HG02623 (cell line): Measurements from ENCODE around the gene HOXA4.

Source experiments
- ATAC-seq: cut with Tn5 transposase; IDR thresholded peaks from one replicate; pipeline ENCODE4 v1.9.1; 2021; ENCODE audit warnings: moderate library complexity; ENCODE audit not compliant: unreplicated experiment

Gene HOXA4

DNA sequence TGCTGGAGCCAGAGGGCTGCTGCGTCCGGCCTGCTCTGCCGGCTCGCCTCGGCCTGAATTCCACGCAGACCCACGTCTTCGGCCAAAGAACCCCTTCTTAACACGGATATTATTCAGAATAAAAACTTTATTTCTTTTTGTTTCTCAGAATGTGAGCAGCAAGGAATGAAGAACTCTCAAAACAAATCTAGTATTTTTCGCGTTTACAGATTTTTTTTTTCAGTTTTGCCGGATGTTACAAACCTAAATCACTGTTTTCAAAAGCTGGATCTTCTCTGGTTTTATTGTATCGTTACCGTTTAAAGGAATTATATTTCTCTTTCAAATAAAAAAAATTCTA is 23.7 kb downstream of the HOXA4 start:
- no peak for ATAC-seq

DNA sequence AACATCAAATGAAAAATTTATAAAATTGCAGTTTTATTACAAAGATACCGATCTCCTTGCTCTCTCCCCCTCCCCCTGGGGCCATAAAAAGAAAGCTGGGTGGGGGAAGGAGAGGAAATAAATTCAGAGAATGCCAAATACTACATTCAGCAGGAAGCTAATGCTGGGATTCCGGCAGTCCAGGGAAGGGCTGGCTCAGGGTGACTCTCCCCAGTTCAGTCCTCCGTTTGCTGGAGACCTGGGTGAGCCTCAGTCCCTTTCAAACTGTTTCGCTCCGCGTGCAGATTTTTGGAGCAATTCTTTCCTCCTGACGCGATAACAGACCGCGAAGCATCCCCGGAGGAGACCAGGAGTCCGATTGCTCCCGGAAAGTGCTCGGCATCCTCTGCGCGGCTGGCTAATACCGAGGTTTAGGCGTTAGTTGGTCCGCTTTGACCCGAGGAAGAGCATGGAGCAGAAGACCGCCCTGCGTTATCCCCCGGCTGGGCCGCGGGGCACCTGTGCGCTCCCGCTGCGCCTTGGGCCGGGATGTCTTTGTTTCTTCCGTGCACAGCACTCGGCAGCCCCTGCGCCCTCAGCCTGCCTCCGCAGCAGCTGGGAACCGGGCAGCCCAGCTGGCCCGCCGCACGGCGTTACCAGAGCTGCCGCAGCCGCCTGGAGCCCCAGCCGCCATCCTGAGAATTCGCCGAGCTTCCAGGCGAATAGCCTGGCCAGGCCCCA is 24.2 kb downstream of the HOXA4 start:
- ATAC-seq: no peak

DNA sequence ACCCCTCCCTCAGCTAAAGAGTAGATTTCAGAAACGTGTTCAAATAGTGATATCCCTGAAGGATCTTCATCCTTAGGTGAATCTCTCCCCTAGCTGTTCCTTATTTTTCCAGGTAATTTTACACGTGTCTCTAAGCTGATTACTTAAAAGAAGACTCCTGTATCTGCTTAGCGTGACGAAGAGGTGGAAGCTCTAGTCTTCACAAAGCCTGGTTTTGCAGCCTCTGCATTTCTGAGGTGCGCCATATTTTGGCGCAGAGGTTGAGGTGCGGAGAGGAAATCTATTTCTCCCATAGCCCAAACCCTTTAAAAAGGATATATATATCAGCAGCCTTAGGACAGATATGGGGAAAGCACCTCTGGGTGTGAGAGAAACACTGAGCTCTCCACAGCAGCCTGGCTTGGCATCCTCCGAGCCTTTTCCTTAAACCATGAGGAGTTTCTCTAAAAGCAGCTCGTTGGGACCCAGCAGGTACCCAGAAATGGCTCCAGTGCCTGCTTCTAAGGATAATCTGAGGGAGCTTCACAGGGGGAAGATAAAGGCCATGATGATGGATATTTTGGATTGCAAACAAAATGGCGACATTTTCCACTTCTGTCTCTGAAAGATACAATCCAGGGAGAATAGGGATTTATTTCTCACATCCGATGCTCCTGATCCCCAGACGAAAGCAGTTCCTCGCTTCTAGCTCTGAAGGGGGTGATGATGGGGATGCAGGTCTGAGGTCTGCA is 25.1 kb downstream of the HOXA4 start:
- ATAC-seq: no peak

DNA sequence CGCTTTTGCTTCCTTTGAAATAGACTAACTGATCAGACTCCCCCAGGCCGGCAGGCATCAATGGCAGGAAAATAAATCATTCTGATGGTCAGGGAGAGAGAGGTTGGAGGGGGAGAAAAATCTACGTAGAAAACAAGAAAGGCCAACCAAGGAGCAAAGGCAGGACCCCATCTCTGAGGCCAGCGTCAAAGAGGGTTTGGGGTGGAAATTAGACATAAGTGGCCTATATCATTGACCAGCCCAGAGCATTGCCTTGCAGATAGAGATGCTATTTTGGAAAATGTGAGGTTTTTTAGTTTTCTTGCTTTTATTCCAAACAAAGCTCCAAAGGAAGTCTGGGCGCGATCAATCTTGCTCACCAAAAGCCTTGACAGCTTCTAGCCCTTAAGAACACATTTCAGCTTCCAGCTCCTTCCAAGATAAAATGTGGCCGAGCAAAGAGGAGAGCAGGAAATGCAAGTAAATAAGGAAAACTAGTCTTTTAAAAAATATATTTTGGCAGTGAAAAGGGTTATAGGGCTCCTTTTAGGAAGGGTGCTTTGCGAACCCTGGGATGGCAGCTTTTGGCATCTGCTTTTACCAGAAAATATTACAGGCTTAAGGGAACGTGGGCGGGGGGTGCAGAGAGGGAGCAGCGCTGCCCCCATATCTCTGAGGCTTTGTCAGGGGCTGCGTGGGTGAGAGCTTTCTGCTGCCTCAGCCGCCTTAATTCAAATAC is 26.1 kb downstream of the HOXA4 start:
- no peak for ATAC-seq

DNA sequence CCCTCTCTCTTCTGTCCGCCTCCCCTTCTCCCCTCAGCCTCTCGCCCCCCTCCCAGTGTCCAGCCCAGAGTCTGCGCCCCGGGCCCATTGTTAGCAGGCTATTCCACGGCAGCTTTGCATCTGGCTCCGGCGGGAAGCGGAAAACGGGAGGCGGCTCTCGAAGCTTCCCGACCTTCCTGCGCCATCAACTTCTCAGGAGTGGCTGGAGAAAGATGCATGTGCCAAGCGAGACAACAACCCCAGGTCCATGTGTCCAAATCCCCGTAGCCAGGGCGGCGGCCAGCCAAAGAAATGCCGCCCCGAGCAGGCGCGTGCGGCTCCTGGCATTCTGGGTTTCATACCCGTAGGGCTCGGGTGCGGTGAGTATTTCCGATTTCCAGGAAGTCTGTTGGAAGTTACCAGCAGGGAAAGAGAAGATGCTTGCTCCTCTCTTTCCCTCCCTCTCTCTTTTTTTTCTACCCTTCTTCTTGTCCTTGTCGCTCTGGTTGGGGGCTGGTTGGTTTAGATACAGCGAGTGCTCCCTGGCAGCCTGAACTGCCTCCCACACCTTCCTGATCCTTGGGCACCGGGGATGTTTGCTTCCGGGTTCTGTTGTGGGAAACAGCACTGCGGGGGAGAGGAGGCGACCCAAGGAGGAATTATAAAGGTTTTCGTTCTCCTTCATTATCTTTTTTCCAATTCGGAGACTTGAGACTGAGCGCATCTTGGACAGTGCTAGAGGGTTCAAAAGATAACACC is 26.9 kb downstream of the HOXA4 start:
- ATAC-seq: no peak

DNA sequence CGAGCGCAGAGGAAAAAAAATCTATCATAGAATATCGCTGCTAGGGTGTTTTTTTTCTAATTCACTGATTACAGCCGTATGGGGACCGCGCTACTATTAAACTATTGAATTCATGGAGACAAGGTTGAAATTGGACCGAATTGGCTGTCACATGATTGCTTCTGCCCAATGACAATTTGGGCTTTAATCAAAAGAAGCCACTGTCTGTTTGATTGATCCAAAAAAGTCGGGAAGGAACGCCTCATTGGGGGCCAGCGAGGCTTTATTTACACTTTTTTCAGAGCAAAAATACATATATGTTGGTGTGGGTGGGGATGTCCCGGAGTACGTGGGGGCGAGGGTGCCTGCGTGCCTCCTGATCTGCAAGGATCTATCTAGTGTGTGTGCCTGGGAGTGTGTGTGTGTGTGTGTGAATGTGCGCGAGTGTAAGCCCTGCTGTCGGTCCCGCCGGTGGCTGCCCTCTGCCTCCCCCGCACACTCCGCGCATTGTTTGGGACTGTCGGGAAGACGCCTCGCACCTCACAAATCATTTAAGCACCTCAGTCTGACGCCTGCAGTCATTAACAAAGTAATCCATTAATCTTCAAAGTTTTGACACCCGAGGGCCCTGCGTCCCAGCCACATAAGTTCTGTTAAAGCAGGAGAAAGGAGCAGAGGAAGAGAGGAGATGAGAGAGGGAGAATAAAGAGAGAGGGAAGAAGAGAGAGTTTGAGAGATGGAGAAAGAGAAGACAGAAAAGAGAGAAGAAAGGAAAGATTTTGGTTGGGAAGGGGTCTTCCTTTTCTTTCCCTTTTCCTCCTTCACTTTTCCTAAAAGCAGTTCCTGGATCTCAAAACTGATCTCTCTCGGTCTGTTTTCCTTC is 27.7 kb downstream of the HOXA4 start, which contains the start of gene HOXA2:
HOXA2 (minus strand) TSS at position 103 of the 862 bp plus-strand sequence. CDS start 183 bp downstream, outside the sequence.
- no peak for ATAC-seq

DNA sequence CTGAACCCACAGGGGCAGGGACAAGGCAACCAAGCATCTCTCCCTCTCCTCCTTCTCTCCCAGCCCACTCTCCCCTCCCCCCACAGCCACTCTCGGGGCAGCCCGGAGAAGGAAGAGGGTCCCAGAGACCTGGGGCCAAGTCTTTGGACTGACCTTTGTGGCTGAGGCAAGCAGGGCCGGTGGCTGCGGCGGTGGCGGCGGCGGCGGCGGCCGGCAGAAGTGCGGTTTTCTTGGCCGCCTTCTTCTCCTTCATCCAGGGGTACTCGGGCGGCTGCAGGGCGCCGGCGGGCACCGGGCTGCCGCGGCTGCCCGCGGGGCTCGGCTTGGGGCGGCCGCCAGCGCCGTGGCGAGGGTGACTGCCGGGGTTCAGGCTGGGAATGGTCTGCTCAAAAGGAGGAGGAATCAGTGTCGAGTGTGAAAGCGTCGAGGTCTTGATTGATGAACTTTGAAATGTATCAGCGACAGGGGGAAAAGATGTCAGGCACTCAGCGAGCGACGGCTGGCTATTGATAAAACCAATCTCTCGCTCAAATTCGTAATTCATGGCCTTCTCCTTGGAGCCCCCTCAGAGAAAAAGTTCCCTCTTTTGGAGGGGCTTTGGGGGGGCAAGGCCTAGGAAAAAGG is 28.5 kb downstream of the HOXA4 start:
- ATAC-seq: no peak

DNA sequence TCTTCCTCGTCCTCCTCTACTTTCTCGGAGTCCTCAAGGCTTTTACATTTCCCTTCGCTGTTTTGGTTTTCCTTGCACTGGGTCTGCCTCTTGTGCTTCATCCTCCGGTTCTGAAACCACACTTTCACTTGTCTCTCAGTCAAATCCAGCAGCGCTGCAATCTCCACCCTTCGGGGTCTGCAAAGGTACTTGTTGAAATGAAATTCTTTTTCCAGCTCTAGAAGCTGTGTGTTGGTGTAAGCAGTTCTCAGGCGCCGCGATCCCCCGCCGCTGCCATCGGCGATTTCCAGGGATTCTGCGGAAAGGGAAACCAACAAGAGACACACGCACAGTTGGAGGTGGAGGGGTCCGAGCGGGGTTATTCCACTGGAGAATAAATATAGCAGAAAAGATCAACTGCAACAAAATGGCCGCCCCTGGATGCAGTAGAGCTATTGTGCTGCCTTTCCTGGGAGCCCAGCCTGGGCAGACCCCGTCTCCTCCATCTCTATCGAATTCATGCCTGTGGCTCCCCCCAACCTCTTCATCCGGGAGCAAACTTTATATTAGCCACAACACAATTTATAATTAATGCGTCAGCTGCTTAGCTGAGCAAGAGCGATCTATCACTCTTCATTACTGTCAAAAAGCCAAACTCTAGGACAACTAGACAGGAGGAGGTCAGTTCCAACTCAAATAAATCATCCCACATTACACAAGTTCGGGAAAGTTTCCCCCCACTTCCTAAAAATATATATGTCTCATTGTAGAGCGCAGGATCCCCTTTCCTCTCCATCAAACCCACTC is 29.2 kb downstream of the HOXA4 start:
- ATAC-seq: no peak

DNA sequence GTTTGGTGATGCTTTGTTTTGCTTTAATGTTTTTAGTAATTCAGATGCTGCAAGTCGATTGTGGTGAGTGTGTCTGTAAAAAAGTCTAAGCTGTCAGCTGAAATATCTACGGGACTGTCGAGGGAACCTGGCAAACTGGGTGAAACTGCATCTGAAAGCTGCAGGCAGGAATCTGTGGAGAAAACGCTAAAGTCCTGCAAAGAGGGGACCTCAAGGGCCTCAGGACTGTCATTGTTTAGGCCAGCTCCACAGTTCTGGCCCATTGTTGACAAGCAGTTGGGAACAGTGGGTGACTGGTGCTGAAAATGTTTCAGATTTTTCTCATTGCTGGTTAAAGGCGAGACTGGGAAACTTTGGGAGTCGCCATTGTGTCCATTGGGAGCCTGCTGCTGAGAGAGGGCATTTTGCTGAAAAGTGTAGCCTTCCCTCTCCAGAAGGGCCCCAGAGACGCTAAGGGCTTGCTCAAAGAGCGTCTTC is 29.8 kb downstream of the HOXA4 start:
- no peak for ATAC-seq

DNA sequence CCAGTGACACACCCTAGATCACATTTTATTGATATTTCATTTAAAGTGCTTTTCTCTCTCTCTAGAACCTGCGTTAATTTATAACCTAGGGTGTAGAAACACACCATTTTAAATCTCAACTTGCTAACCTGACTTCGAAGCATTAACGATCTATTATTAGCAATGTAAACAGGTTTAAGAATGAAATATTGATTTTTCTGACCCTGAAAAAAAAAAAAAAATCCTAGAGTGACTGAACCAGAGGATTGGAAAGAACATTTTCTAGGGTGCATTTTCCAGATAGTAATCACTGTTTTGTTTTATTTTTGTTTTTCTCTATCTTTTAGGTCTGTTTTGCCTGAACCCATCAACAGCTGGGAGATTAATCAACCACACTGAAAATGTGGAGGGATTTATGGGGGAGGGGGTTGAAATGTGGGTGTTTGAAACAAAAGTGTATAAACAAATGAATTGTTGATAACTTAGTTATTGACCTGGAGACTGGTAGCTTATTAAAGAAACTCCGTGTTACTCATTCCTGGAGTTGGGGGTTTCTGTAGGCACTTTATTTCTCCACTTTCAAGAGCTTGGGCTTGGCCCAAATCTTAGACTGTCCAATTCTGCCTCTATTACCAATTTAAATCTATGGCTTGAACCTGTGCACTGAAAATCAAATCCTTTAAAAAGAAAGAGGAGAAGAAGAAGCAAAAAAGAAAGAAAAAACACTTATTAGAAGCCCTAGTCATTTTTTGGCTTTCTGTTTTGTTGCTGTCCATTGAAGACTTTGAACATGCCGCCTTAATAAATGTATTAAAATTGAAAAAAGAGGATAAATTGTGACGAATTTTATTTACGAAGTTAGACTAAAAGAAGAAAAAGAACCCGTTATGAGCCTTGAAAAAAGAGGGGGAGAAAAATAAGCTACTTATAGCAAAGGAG is 30.8 kb downstream of the HOXA4 start:
- ATAC-seq: no peak

DNA sequence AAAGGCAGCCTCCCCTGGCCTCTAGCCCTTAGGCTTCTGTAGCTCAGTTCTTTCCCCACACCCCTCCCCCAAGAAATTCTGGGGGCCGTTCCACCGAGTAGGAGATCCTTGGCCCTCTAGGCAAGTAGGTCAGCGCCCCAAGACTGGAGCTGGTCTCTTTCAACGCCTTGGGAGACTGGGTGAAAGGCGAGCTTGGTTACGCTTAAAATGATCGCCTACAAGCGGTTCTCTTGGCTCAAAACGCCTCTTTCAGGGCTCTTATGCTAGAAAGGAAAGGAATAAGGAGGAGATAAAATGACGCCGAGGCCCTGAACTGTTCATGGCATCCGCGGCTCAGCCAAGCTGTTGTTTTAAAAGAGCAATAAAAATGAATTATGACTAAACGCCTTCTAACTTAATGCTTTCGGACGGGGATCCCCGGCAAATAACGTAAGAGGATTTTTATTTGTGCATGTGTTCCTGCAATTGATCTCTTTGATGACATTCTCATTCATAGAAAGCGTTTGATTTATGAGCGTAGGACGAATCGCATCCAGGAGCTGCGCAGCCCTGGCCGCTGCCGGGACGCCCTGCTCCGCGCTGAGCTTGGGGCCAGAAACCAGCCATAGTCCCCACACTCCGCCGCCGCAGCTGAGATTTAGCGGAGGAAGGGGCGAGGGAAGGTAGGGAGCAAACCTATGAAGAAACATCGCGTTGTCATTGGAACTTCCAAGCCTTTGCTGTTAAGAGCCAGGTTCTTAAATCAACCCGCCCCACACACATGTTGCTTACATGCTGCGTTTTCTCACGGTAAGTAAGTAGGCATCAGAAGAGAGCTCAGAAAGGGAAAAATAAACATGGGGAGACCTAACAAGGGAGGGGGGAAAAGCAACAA is 31.7 kb downstream of the HOXA4 start:
- no peak for ATAC-seq

DNA sequence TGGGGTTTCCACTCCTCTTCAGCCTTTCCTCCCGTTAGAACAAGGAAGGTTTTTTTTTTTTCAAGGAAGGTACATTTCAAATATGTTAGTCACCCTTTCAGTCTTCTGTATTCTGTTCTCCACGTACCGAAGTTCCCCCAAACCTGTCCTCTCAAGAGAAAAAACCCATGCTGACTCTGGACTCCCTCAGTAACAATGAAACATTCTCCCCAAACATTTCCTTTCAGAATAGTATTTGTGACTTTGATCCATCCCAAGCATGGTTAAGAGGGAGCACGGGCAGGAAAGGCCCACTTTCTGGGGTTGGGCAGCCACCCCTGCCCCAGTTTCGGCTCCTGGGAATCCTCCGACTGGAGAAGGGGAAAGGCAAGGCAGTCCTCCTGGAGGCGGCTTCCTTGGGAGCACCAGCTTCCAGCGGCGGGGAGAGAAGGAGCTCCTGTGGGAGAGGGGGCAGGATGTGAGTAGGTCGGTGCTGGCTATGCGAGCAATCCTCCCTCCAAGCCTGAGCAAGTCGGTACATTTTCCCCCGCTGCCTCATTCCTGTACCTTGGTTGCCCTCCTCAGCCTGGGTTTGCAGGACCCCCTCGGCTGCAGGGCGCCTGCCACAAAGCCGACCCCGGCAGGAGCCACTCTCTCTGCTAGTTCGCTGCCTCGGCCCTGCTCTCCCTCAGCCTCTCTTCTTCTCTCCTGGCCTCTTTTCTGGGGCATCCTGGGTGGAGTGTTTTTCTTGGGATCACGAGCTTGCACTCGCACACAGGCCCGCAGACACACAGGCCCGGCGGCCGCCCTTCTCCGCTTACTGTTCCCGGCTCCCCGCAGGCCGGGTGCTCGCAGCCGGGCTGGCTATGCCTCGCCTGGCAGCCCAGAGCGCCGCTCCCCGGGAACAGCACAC is 32.6 kb downstream of the HOXA4 start:
- ATAC-seq: no peak

DNA sequence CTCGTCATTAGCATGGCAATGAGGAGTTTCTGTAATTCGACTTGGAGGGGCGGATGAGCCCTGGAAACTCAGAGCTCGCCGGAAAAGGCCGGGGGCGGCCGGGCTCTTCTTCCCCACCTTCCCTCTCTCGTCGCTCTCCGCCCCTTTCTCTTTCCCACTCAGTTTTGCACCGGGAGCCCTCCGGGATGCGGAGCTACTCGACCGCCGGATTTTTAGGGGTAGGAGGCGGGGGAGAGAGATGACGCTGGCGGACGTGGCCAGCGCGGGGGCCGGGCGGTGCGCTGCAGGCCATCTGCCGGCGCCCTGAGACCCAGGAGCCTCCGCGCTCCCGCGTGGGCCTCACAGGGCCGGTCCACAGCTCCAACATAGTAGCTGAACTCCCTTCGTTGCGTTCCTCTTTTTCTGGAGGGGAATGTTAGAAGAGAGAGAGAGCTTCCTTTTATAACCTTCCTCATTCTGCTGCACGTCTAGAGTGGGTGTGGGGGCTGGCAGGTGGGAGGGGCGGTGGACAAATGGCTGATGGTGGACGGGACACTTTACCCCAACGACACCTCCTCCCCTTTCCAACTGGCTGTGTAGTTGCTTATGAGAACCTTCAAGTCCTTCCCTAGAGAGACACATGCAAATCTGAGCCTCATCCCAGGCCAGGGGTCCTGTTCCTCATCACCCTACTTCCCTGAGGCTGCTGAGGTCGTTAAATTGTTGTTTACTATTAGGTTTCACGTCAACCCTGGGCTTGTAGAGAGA is 33.6 kb downstream of the HOXA4 start:
- ATAC-seq: no peak

DNA sequence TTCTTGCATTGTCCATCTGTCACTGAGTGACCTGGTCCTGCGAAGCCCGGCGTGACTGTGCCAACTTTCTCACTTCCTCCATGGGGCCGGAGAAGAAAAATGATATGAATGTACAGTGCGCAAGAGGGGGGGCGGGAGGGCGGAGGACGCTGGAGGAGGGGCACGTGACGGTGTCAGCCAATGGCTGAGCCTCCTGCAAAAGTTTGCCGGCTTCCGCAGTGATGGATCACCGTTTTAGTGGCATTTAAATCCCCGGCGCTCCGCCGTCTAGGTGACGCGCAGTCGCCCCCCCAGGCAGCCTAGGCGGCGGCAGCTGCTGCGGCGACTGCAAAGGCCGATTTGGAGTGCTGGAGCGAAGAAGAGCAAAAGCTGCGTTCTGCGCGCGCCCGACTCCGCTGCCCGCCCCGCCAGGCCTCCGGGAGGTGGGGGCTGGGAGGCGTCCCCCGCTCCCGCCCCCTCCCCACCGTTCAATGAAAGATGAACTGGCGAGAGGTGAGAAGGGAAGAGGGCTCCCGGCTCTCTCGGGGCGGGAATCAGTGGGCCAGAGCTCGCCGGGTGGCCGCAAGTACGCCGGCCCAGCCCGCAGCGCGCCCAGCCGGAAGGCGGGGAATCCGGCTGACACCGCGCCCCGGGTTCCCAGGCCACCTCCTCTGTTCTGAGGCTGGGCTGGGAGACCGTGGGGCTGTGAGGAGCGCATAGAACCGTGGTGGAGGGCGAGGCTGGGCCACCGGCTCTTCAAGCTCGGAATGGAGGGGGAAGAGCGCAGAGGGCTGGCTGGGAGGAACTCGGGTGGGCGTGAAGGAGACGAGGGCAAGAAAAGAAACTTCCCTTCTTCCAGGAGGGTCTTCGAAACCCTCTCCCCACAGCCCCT is 34.4 kb downstream of the HOXA4 start, which contains the start of gene HOXA1:
HOXA1 (minus strand) TSS at position 104 of the 871 bp plus-strand sequence; CDS start at position 16, 88 bp downstream.
- peak; percentile 71 for ATAC-seq
